Central memory CD4-positive, alpha-beta T cell (primary cell): ENCODE measurements around the gene ABCD2.
A peak's percentile ranks its signal among the peaks of the same experiment; 100 is the strongest.
"Not testable (repeated sequence)": the region's sequence is repeated elsewhere in the genome, so short reads cannot be mapped to it uniquely, and the experiment has no call there.

Experiments used
- DNase-seq: peaks from one replicate; pipeline ENCODE4 v3.0.0; 2022
- total RNA-seq, 3 experiments: gene quantifications; one replicate each; lab custom pipeline; 2026; lab: John Stamatoyannopoulos, UW

ABCD2 gene
- total RNA-seq: 1.9 to 72.9 (median 59.2) reads per million in 3 experiments

- DNase-seq: peak; percentile 84
These were observed at the start of gene ABCD2 for GRCh38 chr12:39619660-39620433. Gene ABCD2 (minus strand): TSS chr12:39619803. CDS start chr12:39619615, 188 bp downstream.

DNA sequence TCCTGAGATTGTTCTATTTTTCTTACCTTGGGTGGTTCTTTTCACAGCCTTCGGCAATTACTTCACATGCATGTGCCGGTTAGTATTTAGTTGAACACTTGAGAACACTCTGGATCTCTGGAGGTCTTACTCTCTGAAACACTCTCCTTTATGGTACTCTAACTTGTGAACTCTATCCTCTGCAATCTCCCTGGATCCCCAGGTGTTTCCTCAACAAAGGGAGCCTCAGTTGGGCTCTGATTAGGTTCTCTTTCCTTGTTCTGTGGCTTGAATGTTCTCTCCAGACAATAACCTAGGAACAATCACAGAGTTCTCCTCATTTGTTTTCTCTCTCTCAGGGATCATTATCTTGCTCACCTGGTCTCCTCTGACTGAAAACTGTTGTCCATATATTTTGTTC, 40.5 kb upstream of the ABCD2 start:
- no peak for DNase-seq

GRCh38 chr12:39647383-39647782, 27.8 kb upstream of the ABCD2 start:
- DNase-seq: no peak

DNA sequence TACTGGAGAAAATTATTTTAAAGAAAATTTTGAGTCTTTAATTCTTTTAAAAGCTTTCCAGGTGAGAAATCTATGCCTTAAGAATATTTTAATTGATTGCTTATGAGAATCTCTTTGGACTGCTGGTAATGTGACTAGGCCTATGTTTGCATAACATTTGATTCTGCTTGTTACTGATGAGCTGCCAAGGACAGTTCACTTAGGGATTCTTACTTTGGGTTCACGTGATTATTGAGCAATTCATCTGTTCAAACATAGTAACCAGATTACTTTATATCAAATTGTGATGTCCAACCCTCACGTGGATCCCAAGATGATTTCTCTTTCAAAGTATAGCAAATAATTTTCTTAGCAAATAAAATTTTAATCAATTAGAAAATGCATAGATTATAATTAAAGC, 27.4 kb upstream of the ABCD2 start:
- no peak for DNase-seq

DNA sequence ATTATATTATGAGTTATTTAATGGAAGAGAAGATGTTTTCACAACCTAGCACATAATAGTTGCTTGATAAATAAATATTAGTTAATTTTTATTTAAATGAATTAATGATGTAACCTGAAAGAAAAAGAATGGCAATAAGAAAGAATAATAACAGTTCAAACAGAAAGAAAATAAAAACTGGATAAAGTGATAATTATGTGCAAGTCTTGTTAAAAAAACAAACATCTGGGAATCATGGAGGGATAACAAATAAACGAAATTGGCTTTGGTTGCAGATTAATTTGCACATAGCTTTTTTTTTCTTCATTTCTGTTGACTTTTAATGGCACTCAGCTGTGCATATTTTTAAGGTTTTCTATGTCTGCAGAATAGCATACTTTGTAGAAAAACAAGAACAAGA, 23.4 kb upstream of the ABCD2 start:
- DNase-seq: no peak

DNA sequence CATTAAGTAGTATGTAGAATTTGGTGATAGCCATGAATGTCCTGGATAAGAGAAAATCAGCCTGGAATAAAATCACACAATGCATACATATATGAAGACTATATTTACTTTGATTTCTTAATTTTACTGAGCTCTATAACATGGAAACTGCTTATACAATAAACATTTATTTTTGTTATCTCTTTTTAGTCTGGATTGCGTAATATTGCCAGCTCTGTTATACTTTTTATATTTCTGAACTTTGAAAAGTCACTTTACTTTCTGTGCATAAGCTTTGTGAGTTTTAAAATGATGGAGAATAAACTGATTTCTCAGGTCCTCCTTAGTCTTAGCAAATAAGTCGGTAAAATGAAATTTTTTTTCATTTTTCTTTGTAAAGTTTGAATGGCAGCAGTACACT, 19.2 kb upstream of the ABCD2 start:
- no peak for DNase-seq

GRCh38 chr12:39638178-39638577, 18.6 kb upstream of the ABCD2 start:
- DNase-seq: no peak

DNA sequence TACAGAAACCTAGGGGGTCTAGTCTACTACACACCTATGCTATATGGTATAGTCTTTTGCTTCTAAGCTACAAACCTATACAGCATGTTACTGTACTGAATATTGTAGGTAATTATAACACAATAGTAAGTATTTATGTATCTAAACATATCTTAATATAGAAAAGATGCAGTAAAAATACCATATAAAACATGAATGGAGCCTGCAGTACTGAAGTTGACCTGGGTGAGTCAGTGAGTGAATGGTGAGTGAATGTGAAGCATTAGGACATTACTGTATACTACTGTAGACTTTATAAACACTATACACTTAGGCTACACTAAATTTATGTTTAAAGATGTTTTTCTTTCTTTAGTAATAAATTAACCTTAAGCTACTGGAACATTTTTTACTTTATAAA, 13.1 kb upstream of the ABCD2 start:
- no peak for DNase-seq

- peak; percentile 38 for DNase-seq
These were observed 9.2 kb upstream of the ABCD2 start for GRCh38 chr12:39628836-39629235.

GRCh38 chr12:39627914-39628313, 8.3 kb upstream of the ABCD2 start:
- DNase-seq: no peak

DNA sequence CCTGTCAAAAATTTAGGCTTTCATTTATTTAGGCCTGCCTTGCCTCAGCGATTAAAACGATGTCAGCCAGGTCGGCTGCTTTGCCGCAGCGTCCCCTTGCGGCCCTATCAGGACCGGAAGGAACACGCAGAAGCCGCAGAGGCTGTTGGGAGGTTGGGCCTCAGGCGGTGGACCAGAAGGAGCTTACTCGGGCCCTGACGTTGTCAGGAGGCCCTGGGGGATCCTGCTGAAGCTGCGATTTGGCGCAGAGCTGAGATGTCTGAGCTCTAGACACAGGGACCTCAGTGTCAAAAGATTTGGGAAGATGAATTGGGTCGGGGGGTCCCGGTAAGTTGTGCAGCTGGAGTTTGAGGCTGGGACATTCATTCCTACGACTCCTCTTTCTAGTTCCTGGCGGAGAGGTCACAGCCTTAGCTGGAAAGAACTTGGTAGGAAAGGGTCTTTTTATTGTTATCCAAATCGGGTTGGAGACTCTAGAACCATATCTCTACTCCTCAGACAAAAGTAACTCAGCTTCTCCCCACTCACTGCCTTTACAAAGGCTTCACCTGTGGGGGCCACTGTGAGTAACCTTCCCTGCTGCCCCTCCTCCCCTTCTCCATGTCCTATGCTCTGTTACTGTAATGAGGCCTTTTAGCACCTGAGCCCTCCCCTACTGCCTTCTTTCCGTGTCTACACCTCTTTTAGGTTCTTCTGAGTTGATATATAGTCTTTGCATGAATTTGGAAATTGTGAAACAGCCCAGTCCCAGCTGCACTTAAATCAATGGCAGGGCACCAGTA, 6.6 kb upstream of the ABCD2 start:
- DNase-seq: no peak

GRCh38 chr12:39623919-39624318, 4.3 kb upstream of the ABCD2 start:
- DNase-seq: no peak

GRCh38 chr12:39623160-39623559, 3.6 kb upstream of the ABCD2 start:
- DNase-seq: not testable (repeated sequence)

DNA sequence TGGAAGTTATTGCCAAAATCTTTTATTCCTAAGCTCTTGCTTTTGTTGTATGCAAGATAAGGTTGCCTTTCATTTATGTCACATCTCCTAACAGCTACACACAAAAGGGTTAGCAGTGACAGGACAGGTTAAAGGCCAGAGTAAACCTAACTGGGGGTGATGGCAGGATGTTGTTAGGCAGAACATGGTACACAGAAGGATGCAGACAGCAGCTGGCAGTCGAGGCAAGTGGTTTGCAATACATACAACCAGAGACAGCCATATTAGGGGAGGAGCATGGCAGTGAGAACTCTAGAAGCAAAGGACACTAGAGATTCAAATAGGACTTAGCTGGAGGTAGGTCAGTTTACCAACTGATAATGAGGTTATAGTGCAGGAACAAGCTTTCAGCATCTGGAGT, 2.7 kb upstream of the ABCD2 start:
- DNase-seq: no peak

GRCh38 chr12:39621670-39622069, 2.1 kb upstream of the ABCD2 start:
- DNase-seq: no peak

GRCh38 chr12:39620659-39621658, 1.4 kb upstream of the ABCD2 start:
- peak; percentile 33 for DNase-seq

- DNase-seq: no peak
These were observed 315 bp downstream of the ABCD2 start for GRCh38 chr12:39619316-39619659.

- DNase-seq: no peak
These were observed 902 bp downstream of the ABCD2 start for GRCh38 chr12:39618701-39619100.

DNA sequence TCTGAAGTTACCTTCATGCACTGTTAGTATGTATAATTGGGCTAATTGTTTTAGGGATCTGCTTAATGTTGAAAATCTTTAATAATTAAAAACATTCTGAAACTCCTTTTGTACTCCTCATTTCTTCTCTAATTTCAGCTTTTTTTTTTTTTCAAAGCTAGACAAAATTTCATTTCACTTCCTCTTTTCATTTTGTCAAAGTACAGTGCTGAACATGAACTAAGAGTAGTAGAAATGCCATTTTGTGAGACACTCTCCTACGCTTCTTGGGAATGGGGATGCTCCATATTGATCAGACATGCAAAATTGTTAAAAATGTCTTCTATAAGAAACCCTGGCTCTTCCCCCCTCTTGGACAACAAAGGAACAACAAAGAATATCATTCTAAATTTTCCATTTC, 1.7 kb downstream of the ABCD2 start:
- DNase-seq: no peak

DNA sequence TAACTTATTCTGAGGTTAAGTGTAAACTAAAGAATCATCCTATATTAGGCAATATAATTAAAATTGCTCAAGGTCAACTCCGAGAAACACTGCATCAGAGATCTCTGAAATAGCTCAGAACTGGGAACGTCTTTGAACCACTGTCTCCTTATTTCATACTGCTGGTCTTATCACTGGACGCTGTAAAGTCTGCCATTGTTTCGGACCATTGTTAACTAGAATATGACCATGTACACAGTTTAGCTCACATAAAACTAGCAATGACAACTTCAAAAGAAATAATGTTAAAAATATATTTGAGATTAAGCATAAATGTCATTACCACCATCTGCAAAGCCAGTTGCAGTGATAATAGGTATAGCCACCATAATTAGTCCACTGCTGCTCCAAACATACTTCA, 2.9 kb downstream of the ABCD2 start:
- DNase-seq: no peak

GRCh38 chr12:39616251-39616650, 3.4 kb downstream of the ABCD2 start:
- no peak for DNase-seq

DNA sequence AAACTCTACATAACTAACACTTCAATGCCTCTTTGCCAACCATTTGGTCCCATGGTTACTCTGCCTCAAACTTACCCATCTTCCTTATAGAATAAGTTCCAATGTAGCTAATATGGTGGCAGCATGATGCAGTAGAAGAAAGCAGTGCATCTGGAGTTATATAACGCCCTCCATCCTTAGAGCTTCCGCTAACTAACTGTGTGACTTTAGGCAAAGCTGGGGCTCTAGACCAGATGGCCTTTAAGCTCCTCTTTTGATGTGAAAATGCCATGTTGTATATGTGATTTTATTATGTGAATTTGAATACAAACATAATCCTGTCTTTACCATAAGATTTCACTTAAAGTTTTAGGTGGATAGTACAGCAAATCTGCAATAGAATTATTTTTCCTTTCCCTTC, 6.1 kb downstream of the ABCD2 start:
- DNase-seq: no peak

GRCh38 chr12:39612250-39612649, 7.4 kb downstream of the ABCD2 start:
- no peak for DNase-seq
